GM12872 (cell line): ENCODE data around the gene PLA2G12B.

Experiments used
- TF ChIP-seq, protein P1 (sequence below): IDR thresholded peaks from 3 replicates; pipeline ENCODE4 v1.5.1; 2011; ENCODE audit warnings: low read depth, mild to moderate bottlenecking, low read length, moderate library complexity; ENCODE audit not compliant: insufficient read depth

PLA2G12B gene

DNA sequence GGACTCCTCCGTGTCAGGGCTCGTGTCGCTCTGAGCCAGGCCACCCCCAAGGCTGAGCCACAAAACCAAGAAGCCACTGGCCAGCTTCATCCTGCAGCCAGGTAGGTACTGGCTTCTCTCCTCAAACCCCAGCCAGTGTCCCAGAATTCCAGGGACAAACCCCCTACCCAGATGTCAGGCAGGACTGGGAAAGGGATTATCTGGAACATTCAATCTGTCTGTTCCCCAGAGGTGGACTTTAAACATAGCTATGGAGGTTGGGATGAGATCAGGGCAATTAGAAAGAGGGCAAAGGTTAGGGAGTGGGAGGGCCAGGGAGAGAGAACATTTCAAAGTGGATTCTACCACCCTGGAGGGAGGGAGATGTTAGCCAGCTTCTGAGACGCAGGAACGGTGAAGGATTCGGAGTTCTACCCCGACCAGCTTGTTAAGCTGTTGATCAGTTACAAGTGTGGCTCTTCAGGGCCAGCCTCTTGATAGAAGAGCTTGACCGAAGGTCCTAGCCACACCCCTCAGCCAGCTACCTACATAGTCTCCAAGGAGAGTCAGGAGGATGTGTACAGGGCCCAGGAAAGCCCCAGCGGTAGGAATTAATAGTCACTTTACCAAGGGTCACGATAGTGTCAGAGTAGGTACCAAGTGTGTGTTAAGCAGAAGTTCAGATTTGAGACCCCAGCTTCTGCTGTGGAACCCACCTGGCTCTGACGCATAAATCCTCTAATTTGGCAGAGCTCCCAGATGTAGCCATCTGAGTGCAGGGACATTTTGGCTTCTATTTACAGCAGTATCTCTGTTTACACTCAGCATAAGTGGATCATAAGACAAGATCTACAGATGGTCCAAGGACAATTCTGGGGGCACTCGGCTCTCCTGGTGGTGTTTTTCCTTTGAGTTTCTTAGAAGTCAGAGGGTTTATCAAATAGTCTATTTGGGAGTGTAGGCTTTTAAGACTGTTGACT is at the start of gene PLA2G12B:
TSS of gene PLA2G12B (minus strand) at position 211 of the 959 bp plus-strand sequence. CDS start at position 90, 121 bp downstream.
- TF ChIP-seq, protein P1, sequence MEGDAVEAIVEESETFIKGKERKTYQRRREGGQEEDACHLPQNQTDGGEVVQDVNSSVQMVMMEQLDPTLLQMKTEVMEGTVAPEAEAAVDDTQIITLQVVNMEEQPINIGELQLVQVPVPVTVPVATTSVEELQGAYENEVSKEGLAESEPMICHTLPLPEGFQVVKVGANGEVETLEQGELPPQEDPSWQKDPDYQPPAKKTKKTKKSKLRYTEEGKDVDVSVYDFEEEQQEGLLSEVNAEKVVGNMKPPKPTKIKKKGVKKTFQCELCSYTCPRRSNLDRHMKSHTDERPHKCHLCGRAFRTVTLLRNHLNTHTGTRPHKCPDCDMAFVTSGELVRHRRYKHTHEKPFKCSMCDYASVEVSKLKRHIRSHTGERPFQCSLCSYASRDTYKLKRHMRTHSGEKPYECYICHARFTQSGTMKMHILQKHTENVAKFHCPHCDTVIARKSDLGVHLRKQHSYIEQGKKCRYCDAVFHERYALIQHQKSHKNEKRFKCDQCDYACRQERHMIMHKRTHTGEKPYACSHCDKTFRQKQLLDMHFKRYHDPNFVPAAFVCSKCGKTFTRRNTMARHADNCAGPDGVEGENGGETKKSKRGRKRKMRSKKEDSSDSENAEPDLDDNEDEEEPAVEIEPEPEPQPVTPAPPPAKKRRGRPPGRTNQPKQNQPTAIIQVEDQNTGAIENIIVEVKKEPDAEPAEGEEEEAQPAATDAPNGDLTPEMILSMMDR, result no peak

GRCh38 chr10:73003822-73004221 is 49.2 kb upstream of the PLA2G12B start:
- TF ChIP-seq, protein P1, result no peak

- TF ChIP-seq, protein P1, result no peak
Observed at GRCh38 chr10:73000973-73001372, 46.4 kb upstream of the PLA2G12B start.

GRCh38 chr10:72997099-72997498 is 42.5 kb upstream of the PLA2G12B start:
- TF ChIP-seq, protein P1, result no peak

GRCh38 chr10:72981882-72982529 is 27.4 kb upstream of the PLA2G12B start:
- TF ChIP-seq, protein P1, result no peak

DNA sequence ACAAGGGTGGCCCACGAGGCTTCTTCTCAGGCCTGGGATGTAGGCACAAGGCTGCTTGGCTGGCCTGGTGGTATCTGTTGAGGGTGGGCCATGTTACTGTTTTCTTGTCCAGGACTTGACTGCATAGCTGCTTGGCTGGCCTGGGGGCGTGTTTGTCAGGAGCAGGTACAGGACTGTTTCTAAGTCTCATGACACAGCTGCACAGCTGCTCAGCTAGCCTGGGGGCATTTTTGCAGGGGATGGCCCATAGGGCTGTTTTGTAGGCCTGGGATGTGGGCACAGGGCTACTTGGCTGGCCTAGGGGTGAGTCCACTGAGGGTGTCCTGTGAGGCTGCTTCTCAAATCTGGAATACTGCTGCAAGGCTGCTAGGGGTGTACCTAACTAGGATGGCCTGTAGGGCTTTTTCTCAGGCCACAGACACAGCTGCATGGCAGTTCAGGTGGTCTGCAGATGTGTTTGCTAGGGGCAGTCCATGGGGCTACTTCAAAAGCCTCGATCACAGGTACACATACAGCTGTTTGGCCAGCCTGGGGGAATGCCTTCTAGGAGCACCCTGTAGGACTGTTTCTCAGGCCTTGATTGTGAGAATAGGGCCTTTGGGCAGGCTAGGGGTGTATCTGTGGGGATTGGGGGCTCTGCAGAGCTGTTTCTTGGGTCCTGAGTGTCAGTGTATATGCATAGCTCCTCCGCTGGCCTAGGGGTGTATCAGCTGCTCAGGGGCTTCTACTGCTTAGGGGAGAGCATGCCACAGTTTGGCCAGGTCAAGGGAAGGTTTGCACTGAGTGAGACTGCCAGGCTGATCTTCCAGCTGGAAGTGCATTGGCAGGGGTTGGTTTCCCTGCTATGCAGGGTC is 26.6 kb upstream of the PLA2G12B start:
- TF ChIP-seq, protein P1, result no peak
